ENCODE results near the gene PHACTR1.

DNA sequence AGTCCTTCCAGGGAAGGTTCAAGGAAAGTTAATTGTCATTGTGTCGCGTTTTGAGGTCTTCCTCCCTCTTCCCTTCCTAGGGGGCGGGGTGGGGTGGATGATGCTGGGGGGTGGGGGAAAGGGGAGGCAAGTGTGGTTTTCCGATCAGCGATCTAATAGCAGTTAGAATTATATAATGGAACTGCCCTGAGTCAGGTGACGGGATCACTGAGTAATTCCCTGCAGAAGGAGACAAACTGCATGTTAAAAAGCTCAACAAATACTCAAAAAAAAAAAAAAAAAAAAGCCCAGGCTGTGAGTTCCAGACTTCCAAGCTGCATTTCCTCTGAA lies 240.4 kb downstream of the PHACTR1 start:
- no peak for TF ChIP-seq CTCF (IDR thresholded peaks at IDR 0.05; ENCODE audit: low read depth, low read length, missing input control)
- TF ChIP-seq GABPA (IDR thresholded peaks at IDR 0.05 in 1 of 2, conservative IDR thresholded peaks at IDR 0.05 in 1 of 2) = no peak
- no peak for TF ChIP-seq YY1 (IDR thresholded peaks at IDR 0.05)
- TF ChIP-seq SP1 (IDR thresholded peaks at IDR 0.05) = no peak
- TF ChIP-seq MAX (IDR thresholded peaks at IDR 0.05) = no peak
- no peak for TF ChIP-seq HNF4G (IDR thresholded peaks at IDR 0.05)
- TF ChIP-seq TAF1 (conservative IDR thresholded peaks at IDR 0.05) = no peak
- no peak for TF ChIP-seq HNF4A (conservative IDR thresholded peaks at IDR 0.05)
- no peak for TF ChIP-seq FOXA1 (IDR thresholded peaks at IDR 0.05)
- TF ChIP-seq, protein P1, sequence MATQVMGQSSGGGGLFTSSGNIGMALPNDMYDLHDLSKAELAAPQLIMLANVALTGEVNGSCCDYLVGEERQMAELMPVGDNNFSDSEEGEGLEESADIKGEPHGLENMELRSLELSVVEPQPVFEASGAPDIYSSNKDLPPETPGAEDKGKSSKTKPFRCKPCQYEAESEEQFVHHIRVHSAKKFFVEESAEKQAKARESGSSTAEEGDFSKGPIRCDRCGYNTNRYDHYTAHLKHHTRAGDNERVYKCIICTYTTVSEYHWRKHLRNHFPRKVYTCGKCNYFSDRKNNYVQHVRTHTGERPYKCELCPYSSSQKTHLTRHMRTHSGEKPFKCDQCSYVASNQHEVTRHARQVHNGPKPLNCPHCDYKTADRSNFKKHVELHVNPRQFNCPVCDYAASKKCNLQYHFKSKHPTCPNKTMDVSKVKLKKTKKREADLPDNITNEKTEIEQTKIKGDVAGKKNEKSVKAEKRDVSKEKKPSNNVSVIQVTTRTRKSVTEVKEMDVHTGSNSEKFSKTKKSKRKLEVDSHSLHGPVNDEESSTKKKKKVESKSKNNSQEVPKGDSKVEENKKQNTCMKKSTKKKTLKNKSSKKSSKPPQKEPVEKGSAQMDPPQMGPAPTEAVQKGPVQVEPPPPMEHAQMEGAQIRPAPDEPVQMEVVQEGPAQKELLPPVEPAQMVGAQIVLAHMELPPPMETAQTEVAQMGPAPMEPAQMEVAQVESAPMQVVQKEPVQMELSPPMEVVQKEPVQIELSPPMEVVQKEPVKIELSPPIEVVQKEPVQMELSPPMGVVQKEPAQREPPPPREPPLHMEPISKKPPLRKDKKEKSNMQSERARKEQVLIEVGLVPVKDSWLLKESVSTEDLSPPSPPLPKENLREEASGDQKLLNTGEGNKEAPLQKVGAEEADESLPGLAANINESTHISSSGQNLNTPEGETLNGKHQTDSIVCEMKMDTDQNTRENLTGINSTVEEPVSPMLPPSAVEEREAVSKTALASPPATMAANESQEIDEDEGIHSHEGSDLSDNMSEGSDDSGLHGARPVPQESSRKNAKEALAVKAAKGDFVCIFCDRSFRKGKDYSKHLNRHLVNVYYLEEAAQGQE (IDR thresholded peaks at IDR 0.05) = no peak
- no peak for TF ChIP-seq EGR1 (IDR thresholded peaks at IDR 0.05; ENCODE audit: low read depth in 2 of 2)
- TF ChIP-seq RAD21 (IDR thresholded peaks at IDR 0.05) = no peak

Measured in liver (tissue), 3 donors.